ENCODE measurements around the gene RNASEH1. TPM values are rescaled to one million over a fixed set of nuclear protein-coding genes. Genes with fewer than 3 reads are reported as not detected.
"Not testable (repeated sequence)": the region's sequence is repeated elsewhere in the genome, so short reads cannot be mapped to it uniquely, and the experiment has no call there.

RNASEH1 gene
- total RNA-seq, 3 donors from 2014 or later (not counting 1 experiment from before 2014, with no cell fraction given) = 25.6 to 30.6 (median 26.3) TPM

GRCh38 chr2:3581367-3582262, 23.5 kb upstream of the RNASEH1 start:
- Histone ChIP-seq H3K27ac (ENCODE audit: low read length) (no peak overlapping the region), H3K4me3 (ENCODE audit: low read length) (no peak overlapping the region), H3K36me3 (ENCODE audit: control insufficient read depth, insufficient read depth, low read length) (peaks cover 76% of the 10 kb centered on the region), H3K27me3 (ENCODE audit: control insufficient read depth, insufficient read depth, low read length) (no peaks in the 10 kb centered on the region), H3K4me1 (ENCODE audit: control insufficient read depth, insufficient read depth, low read length) (peaks cover 2% of the 10 kb centered on the region), H3K9me3 (ENCODE audit: control insufficient read depth, insufficient read depth, low read length) (no peaks in the 10 kb centered on the region)
- Mint-ChIP-seq H3K4me1 (peaks cover 29 to 30% of the 10 kb centered on the region in 2 donors), H3K4me3 (no peak overlapping the region), H3K9me3 (no peaks in the 10 kb centered on the region), H3K36me3 (peaks cover 14% of the 10 kb centered on the region), H3K27ac (peak overlapping the region in 1 of 2 donors; percentile 18), H3K27me3 (ENCODE audit: low read depth in 2 of 2) (no peaks in the 10 kb centered on the region)
- DNase-seq = peak in 1 of 2 donors; percentile 27
- 96% methylated on average over 10 of the region's 13 CpGs for WGBS (ENCODE audit: insufficient coverage)
- no peak for ATAC-seq
- no peak for TF ChIP-seq CTCF (IDR thresholded peaks at IDR 0.05)
- intact Hi-C loops (cut with micrococcal nuclease) = no loop called here

- H3K27ac ChIP-seq (ENCODE audit: low read length) = no peak overlapping the region
- peaks cover 39 to 40% of the 10 kb centered on the region in 2 donors for H3K4me1 Mint-ChIP-seq
- WGBS (ENCODE audit: insufficient coverage) = 94% methylated on average over 5 of the region's 5 CpGs
- peaks cover 14% of the 10 kb centered on the region for H3K36me3 Mint-ChIP-seq
- H3K4me3 Mint-ChIP-seq = no peak overlapping the region
- TF ChIP-seq CTCF (IDR thresholded peaks at IDR 0.05) = no peak
- no peak for DNase-seq
- no peak for ATAC-seq
- no peaks in the 10 kb centered on the region for H3K9me3 Mint-ChIP-seq
- no peak overlapping the region for H3K4me3 ChIP-seq (ENCODE audit: low read length)
- H3K27me3 ChIP-seq (ENCODE audit: control insufficient read depth, insufficient read depth, low read length) = no peaks in the 10 kb centered on the region
- H3K27ac Mint-ChIP-seq = no peak overlapping the region
- no peaks in the 10 kb centered on the region for H3K9me3 ChIP-seq (ENCODE audit: control insufficient read depth, insufficient read depth, low read length)
- peaks cover 12% of the 10 kb centered on the region for H3K4me1 ChIP-seq (ENCODE audit: control insufficient read depth, insufficient read depth, low read length)
- no peaks in the 10 kb centered on the region for H3K27me3 Mint-ChIP-seq (ENCODE audit: low read depth in 2 of 2)
- H3K36me3 ChIP-seq (ENCODE audit: control insufficient read depth, insufficient read depth, low read length) = peaks cover 75% of the 10 kb centered on the region
- intact Hi-C loops (cut with micrococcal nuclease) = no loop called here
These were observed 22.3 kb upstream of the RNASEH1 start for GRCh38 chr2:3580449-3580848.

- peaks cover 39 to 46% of the 10 kb centered on the region in 2 donors for H3K4me1 Mint-ChIP-seq
- H3K27ac ChIP-seq (ENCODE audit: low read length) = no peak overlapping the region
These were observed 20.9 kb upstream of the RNASEH1 start for GRCh38 chr2:3578987-3579386.

GRCh38 chr2:3576263-3576630, 18.1 kb upstream of the RNASEH1 start:
- intact Hi-C loops (cut with micrococcal nuclease); H3K27me3 Mint-ChIP-seq (ENCODE audit: low read depth in 2 of 2); DNase-seq; H3K9me3 ChIP-seq (ENCODE audit: control insufficient read depth, insufficient read depth, low read length); H3K27me3 ChIP-seq (ENCODE audit: control insufficient read depth, insufficient read depth, low read length); ATAC-seq; H3K9me3 Mint-ChIP-seq: not testable (repeated sequence)
- Mint-ChIP-seq H3K4me1 (peaks cover 39 to 46% of the 10 kb centered on the region in 2 donors), H3K27ac (peak overlapping the region; percentile 91 to 93), H3K36me3 (peaks cover 14% of the 10 kb centered on the region), H3K4me3 (peak overlapping the region; percentile 91)
- peaks cover 18% of the 10 kb centered on the region for H3K4me1 ChIP-seq (ENCODE audit: control insufficient read depth, insufficient read depth, low read length)
- peaks cover 45% of the 10 kb centered on the region for H3K36me3 ChIP-seq (ENCODE audit: control insufficient read depth, insufficient read depth, low read length)
- peak overlapping the region; percentile 59 for H3K4me3 ChIP-seq (ENCODE audit: low read length)
- peak overlapping the region; percentile 78 for H3K27ac ChIP-seq (ENCODE audit: low read length)
- WGBS (ENCODE audit: insufficient coverage) = 90% methylated on average over 8 of the region's 10 CpGs

More at GRCh38 chr2:3578987-3579386, 20.9 kb upstream of the RNASEH1 start:
- intact Hi-C loops (cut with micrococcal nuclease) = no loop called here
- no peaks in the 10 kb centered on the region for H3K9me3 ChIP-seq (ENCODE audit: control insufficient read depth, insufficient read depth, low read length)
- TF ChIP-seq CTCF (IDR thresholded peaks at IDR 0.05) = no peak
- no peak overlapping the region for H3K4me3 ChIP-seq (ENCODE audit: low read length)
- no peaks in the 10 kb centered on the region for H3K27me3 Mint-ChIP-seq (ENCODE audit: low read depth in 2 of 2)
- peaks cover 65% of the 10 kb centered on the region for H3K36me3 ChIP-seq (ENCODE audit: control insufficient read depth, insufficient read depth, low read length)
- H3K27me3 ChIP-seq (ENCODE audit: control insufficient read depth, insufficient read depth, low read length) = no peaks in the 10 kb centered on the region
- H3K27ac Mint-ChIP-seq = peak overlapping the region; percentile 91 to 93
- no peak overlapping the region for H3K4me3 Mint-ChIP-seq
- peaks cover 18% of the 10 kb centered on the region for H3K4me1 ChIP-seq (ENCODE audit: control insufficient read depth, insufficient read depth, low read length)
- WGBS (ENCODE audit: insufficient coverage) = 87% methylated on average over 5 of the region's 5 CpGs
- no peaks in the 10 kb centered on the region for H3K9me3 Mint-ChIP-seq
- ATAC-seq (no peak), DNase-seq (no peak)
- peaks cover 14% of the 10 kb centered on the region for H3K36me3 Mint-ChIP-seq

Data from natural killer cell (primary cell).